ENCODE measurements around the gene NR1H3.
A peak's percentile ranks its signal among the peaks of the same experiment; 100 is the strongest.

NR1H3 gene

GRCh38 chr11:47251751-47252150, 6.0 kb upstream of the NR1H3 start:
- TF ChIP-seq CTCF (IDR thresholded peaks at IDR 0.05; ENCODE audit: control insufficient read depth, extremely low read depth, insufficient read depth), result no peak
- DNase-seq (ENCODE audit: low read depth), result no peak

GRCh38 chr11:47253660-47254059, 4.1 kb upstream of the NR1H3 start:
- no peak overlapping the region for H3K4me3 ChIP-seq (ENCODE audit: low read depth, low read length)
- TF ChIP-seq CTCF (IDR thresholded peaks at IDR 0.05; ENCODE audit: control insufficient read depth, extremely low read depth, insufficient read depth), result no peak
- no peak for DNase-seq (ENCODE audit: low read depth)

More at GRCh38 chr11:47251751-47252150, 6.0 kb upstream of the NR1H3 start:
- H3K4me3 ChIP-seq (ENCODE audit: low read depth, low read length), result no peak overlapping the region

DNA sequence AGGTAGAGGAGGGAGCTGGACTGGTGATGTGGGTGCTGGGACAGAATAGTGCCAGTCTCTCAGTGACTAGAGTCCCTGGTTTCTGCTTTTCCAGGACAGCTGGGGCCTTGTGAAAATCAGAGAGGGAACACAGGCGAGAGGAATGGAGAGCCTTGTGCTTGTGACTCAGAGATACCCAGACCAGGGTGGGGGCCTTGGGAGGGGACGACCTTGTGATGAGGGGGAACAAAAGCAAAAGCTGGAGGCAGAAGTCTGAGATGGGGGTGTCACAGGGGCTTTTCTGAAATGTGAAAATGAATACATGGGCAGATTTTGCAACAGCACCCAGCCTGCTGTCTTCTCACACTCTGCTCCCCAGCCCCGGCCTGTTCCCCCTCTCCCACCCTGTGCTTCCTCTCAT, 3.4 kb upstream of the NR1H3 start:
- H3K4me3 ChIP-seq (ENCODE audit: low read depth, low read length), result no peak overlapping the region
- TF ChIP-seq CTCF (IDR thresholded peaks at IDR 0.05; ENCODE audit: control insufficient read depth, extremely low read depth, insufficient read depth), result no peak
- no peak for DNase-seq (ENCODE audit: low read depth)

DNA sequence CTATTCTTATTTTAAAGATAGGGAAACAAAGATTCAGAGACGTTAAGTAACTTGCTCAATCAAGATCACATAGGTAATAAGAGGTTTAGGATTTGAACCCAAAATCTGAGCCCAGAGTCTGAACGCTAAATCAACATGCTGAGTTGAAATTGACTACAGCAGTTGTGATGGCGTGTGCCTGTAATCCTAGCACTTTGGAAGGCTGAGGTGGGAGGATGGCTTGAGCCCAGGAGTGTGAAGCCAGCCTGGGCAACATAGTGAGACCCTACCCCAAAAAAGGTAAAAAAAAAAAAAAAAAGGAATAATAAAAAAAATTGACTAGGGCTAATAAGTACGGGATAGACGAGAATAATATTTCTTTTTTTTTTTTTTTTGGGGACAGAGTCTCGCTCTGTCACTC, 1.4 kb upstream of the NR1H3 start:
- no peak for TF ChIP-seq CTCF (IDR thresholded peaks at IDR 0.05; ENCODE audit: control insufficient read depth, extremely low read depth, insufficient read depth)
- no peak for DNase-seq (ENCODE audit: low read depth)
- H3K4me3 ChIP-seq (ENCODE audit: low read depth, low read length), result no peak overlapping the region

- no peak overlapping the region for H3K4me3 ChIP-seq (ENCODE audit: low read depth, low read length)
- no peak for TF ChIP-seq CTCF (IDR thresholded peaks at IDR 0.05; ENCODE audit: control insufficient read depth, extremely low read depth, insufficient read depth)
- no peak for DNase-seq (ENCODE audit: low read depth)
Observed at GRCh38 chr11:47257177-47257516, 649 bp upstream of the NR1H3 start.

GRCh38 chr11:47258317-47258902, 614 bp downstream of the NR1H3 start:
- no peak for DNase-seq (ENCODE audit: low read depth)
- H3K4me3 ChIP-seq (ENCODE audit: low read depth, low read length), result no peak overlapping the region
- no peak for TF ChIP-seq CTCF (IDR thresholded peaks at IDR 0.05; ENCODE audit: control insufficient read depth, extremely low read depth, insufficient read depth)

DNA sequence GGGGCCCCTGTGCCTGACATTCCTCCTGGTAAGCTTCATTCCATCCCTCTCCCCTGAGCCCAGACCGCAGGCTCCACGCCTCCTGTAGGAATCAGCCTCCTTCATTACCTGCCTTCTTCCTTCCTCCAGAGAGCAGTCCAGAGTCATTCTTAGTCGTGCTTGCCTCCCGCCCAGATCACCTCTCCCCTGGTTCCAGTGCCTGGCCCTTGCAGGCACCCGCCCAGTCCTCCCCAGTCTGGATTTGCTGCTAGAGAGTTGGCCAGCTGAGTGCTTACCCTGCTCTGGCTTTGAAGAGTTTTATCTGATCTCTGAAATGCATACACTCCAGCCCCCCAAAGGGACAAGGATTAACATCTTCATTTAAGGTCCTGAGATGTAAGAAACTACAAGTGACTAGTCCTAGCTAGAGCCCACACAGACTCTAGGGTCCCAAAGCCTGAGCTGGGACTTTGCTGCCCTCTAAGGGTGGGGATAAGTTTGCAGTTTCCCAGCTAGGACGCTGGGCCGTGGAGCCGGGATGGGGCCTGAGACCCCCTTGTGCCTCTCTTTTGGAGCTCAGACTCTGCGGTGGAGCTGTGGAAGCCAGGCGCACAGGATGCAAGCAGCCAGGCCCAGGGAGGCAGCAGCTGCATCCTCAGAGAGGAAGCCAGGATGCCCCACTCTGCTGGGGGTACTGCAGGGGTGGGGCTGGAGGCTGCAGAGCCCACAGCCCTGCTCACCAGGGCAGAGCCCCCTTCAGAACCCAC, 1.6 kb downstream of the NR1H3 start:
- TF ChIP-seq CTCF (IDR thresholded peaks at IDR 0.05; ENCODE audit: control insufficient read depth, extremely low read depth, insufficient read depth), result peak; percentile 47
- no peak overlapping the region for H3K4me3 ChIP-seq (ENCODE audit: low read depth, low read length)
- no peak for DNase-seq (ENCODE audit: low read depth)

All from LNCaP clone FGC (cell line).